ENCODE results near the gene SLC2A9. TPM values are rescaled to one million over a fixed set of nuclear protein-coding genes. Genes with fewer than 3 reads are reported as not detected.

Gene SLC2A9
- polyA plus RNA-seq (2013) = 0.82 and 1.1 TPM in 2 replicates

DNA sequence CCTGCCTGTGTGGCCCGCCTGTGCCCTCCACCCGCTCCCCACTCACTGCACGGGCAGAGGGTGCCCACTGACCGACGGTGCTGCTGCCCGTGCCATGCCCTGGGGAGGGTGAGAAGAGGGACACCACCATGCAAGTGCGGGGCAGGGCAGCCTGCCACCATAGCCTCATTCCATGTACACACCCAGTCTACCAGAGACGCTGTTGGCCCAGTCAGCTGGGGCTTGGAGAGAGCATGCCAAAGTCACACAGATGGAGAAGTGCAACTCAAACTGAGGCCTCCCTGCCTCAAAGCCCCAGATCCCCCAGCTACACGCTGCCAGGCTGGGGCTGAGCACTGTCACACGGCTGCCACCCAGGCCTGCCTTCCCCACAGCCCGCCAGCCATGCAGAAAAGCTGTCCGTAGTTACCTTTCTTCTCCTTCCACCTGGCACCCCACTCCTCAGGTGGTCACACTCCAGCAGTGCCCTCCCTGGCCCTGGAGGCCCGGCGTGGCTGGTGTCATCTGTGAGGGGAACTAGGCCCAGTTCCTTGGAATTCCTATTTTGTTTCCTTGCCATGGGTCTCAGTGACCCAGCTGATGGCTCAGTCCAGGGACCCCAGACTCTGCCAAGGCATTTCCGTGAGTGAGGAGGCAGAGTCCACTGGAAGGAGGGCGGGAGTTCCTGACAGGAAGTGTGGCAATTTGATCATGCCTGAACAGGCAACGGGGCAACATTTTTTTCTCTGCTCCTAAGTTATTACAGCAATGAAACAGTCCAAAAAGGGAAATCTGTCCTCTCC, at the start of gene SLC2A9:
SLC2A9 (minus strand) TSS at position 627 of the 782 bp plus-strand sequence; CDS start at position 559, 68 bp downstream.
- Histone ChIP-seq H3K79me1 (ENCODE audit: low read length) (peaks cover 8% of the 10 kb centered on the region), H3K79me2 (ENCODE audit: control insufficient read depth, insufficient read depth, low read length, poor library complexity) (peaks cover 3% of the 10 kb centered on the region)

DNA sequence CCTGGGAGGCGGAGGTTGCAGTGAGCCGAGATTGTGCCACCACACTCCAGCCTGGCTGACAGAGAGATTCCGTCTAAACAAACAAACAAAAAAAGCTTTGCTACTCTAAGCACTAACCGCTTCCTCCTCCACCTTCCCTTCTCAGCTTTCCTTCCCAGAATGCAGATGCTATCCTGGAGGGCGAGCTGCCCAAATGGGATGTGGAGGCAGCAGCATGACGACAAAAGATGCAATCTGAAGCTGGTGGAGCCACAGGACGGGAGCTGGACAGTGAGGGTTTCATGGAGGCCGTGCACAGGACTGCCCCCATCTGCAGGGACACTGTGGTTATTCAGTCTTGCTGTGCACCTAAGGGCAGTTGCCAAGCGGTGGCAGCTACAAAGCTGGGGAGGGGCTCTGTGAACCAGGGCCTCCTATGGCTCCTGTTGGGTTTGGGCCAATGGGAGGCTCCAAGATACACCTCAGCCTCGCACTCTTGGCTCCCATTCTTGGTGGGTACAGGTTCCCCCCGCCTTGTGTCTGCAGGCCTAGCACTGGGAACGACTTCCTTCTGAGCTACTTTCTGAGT, 47.9 kb upstream of the SLC2A9 start:
- Histone ChIP-seq H3K27ac (ENCODE audit: low read depth, low read length) (no peak overlapping the region), H4K8ac (ENCODE audit: low read depth, low read length) (no peak overlapping the region), H3K79me1 (ENCODE audit: low read length) (no peaks in the 10 kb centered on the region), H4K12ac (ENCODE audit: low read depth, low read length) (no peak overlapping the region), H3K4me2 (ENCODE audit: low read length) (no peak overlapping the region), H3K36me3 (ENCODE audit: control insufficient read depth in 1 of 2, insufficient read depth in 2 of 2, low read length in 2 of 2) (peaks cover 25 to 26% of the 10 kb centered on the region in 2 experiments), H2BK12ac (ENCODE audit: low read length) (no peak overlapping the region), H3K9ac (ENCODE audit: low read length) (no peak overlapping the region), H3K18ac (ENCODE audit: low read length) (no peak overlapping the region), H3K4me1 (ENCODE audit: control insufficient read depth in 1 of 2, insufficient read depth in 2 of 2, low read length in 2 of 2) (no peaks in the 10 kb centered on the region), H3K27me3 (ENCODE audit: insufficient read depth, low read length) (no peaks in the 10 kb centered on the region), H4K91ac (ENCODE audit: low read depth, low read length) (no peak overlapping the region), H3K4ac (ENCODE audit: low read depth, low read length) (no peak overlapping the region), H3K79me2 (ENCODE audit: control insufficient read depth, insufficient read depth, low read length, poor library complexity) (no peaks in the 10 kb centered on the region), H2BK5ac (ENCODE audit: low read depth, low read length, poor library complexity) (no peak overlapping the region), H2AK5ac (ENCODE audit: low read length) (no peak overlapping the region), H2AFZ (ENCODE audit: insufficient read depth, low read length, poor library complexity) (no peak overlapping the region), H3K23ac (ENCODE audit: low read length) (no peak overlapping the region), H2BK120ac (ENCODE audit: insufficient read depth, low read length, poor library complexity) (no peak overlapping the region), H3K4me3 (ENCODE audit: low read depth, low read length) (no peak overlapping the region), H3K14ac (ENCODE audit: low read length) (no peak overlapping the region), H3K9me3 (ENCODE audit: insufficient read depth, low read depth, low read length) (no peaks in the 10 kb centered on the region)
- DNase-seq = no peak
- no CpG with 5 or more reads among the region's 12 CpGs for WGBS (ENCODE audit: extremely low coverage, insufficient coverage, insufficient read length)

More for the DNA sequence above, at the start of gene SLC2A9:
- peaks cover 3% of the 10 kb centered on the region for H3K9me3 ChIP-seq (ENCODE audit: insufficient read depth, low read depth, low read length)
- no peak within 1 kb of the TSS for H3K14ac ChIP-seq (ENCODE audit: low read length)
- no peak within 1 kb of the TSS for H2BK120ac ChIP-seq (ENCODE audit: insufficient read depth, low read length, poor library complexity)
- peak within 1 kb of the TSS; percentile 52 for H2AK5ac ChIP-seq (ENCODE audit: low read length)
- DNase-seq = peak; percentile 26 to 77
- peaks cover 13 to 22% of the 10 kb centered on the region in 2 experiments for H3K4me1 ChIP-seq (ENCODE audit: control insufficient read depth in 1 of 2, insufficient read depth in 2 of 2, low read length in 2 of 2)
- no peak within 1 kb of the TSS for H3K27ac ChIP-seq (ENCODE audit: low read depth, low read length)
- no peak within 1 kb of the TSS for H3K4me3 ChIP-seq (ENCODE audit: low read depth, low read length)
- H3K9ac ChIP-seq (ENCODE audit: low read length) = no peak within 1 kb of the TSS
- peak within 1 kb of the TSS; percentile 37 for H2BK12ac ChIP-seq (ENCODE audit: low read length)
- no peak within 1 kb of the TSS for H2AFZ ChIP-seq (ENCODE audit: insufficient read depth, low read length, poor library complexity)
- H3K36me3 ChIP-seq (ENCODE audit: control insufficient read depth in 1 of 2, insufficient read depth in 2 of 2, low read length in 2 of 2) = no peaks in the 10 kb centered on the region
- no peak within 1 kb of the TSS for H3K4me2 ChIP-seq (ENCODE audit: low read length)
- H3K23ac ChIP-seq (ENCODE audit: low read length) = no peak within 1 kb of the TSS
- no peak within 1 kb of the TSS for H3K18ac ChIP-seq (ENCODE audit: low read length)
- no peak within 1 kb of the TSS for H4K12ac ChIP-seq (ENCODE audit: low read depth, low read length)
- H3K4ac ChIP-seq (ENCODE audit: low read depth, low read length) = no peak within 1 kb of the TSS
- H4K91ac ChIP-seq (ENCODE audit: low read depth, low read length) = peak within 1 kb of the TSS; percentile 37
- no CpG with 5 or more reads among the region's 17 CpGs for WGBS (ENCODE audit: extremely low coverage, insufficient coverage, insufficient read length)
- no peak within 1 kb of the TSS for H2BK5ac ChIP-seq (ENCODE audit: low read depth, low read length, poor library complexity)
- H3K27me3 ChIP-seq (ENCODE audit: insufficient read depth, low read length) = no peaks in the 10 kb centered on the region
- no peak within 1 kb of the TSS for H4K8ac ChIP-seq (ENCODE audit: low read depth, low read length)

DNA sequence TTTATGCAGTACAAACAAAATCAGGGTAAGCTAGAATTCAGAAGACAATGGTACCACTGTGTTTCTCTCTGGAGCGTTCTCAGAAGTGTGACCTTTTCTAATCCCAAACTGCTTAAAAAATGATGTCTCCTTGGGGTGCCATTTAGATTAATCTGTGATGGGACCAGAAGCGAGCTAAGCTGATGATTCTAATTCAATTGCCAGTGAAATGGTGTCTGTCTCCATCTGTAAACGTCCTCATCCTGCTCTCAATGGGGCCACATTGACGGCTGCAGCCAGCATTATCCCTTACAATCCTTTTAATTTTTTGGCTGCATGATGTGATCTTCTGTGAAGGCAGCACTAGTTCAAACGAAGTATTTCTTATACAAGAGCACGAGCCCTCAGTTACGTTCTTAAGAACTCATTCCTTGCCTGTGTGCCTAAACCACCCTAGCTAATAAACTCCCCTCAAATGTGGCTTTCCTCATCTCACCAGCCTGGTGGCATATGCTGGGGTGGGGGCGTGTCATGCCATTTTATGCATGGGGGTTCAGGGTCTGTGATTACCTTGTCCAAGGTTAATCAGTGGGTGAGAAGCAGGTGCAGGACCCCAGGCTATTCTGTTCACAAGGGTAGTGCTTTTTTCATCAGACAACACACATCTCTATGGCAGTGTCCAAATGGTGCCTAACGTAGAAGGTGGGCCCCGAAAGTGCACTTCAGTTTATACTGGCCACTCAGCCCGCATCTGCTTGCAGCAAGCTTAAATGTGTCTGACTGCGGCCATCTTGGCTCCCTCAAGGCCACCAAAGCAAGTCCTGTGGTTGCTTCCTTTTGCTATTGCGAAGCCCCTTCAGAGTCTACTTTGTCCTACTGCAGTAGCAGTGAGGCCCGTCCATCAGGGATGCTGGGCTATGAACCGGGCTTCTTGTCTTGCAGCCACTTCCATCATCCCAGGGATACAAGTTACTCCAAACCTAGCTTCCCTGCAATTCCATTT, 45.7 kb upstream of the SLC2A9 start:
- Histone ChIP-seq H3K18ac (ENCODE audit: low read length) (no peak overlapping the region), H4K91ac (ENCODE audit: low read depth, low read length) (no peak overlapping the region), H3K27me3 (ENCODE audit: insufficient read depth, low read length) (no peaks in the 10 kb centered on the region), H3K9ac (ENCODE audit: low read length) (no peak overlapping the region), H2BK120ac (ENCODE audit: insufficient read depth, low read length, poor library complexity) (no peak overlapping the region), H4K8ac (ENCODE audit: low read depth, low read length) (no peak overlapping the region), H3K27ac (ENCODE audit: low read depth, low read length) (no peak overlapping the region), H3K4me2 (ENCODE audit: low read length) (no peak overlapping the region), H3K79me2 (ENCODE audit: control insufficient read depth, insufficient read depth, low read length, poor library complexity) (no peaks in the 10 kb centered on the region), H2AK5ac (ENCODE audit: low read length) (no peak overlapping the region), H3K4me3 (ENCODE audit: low read depth, low read length) (no peak overlapping the region), H3K36me3 (ENCODE audit: control insufficient read depth in 1 of 2, insufficient read depth in 2 of 2, low read length in 2 of 2) (peaks cover 14 to 18% of the 10 kb centered on the region in 2 experiments), H3K14ac (ENCODE audit: low read length) (no peak overlapping the region), H3K79me1 (ENCODE audit: low read length) (no peaks in the 10 kb centered on the region), H4K12ac (ENCODE audit: low read depth, low read length) (no peak overlapping the region), H2BK12ac (ENCODE audit: low read length) (no peak overlapping the region), H3K23ac (ENCODE audit: low read length) (no peak overlapping the region), H3K4ac (ENCODE audit: low read depth, low read length) (no peak overlapping the region), H2AFZ (ENCODE audit: insufficient read depth, low read length, poor library complexity) (no peak overlapping the region), H3K4me1 (ENCODE audit: control insufficient read depth in 1 of 2, insufficient read depth in 2 of 2, low read length in 2 of 2) (no peaks in the 10 kb centered on the region), H2BK5ac (ENCODE audit: low read depth, low read length, poor library complexity) (no peak overlapping the region), H3K9me3 (ENCODE audit: insufficient read depth, low read depth, low read length) (no peaks in the 10 kb centered on the region)
- no CpG with 5 or more reads among the region's 15 CpGs for WGBS (ENCODE audit: extremely low coverage, insufficient coverage, insufficient read length)
- DNase-seq = no peak

DNA sequence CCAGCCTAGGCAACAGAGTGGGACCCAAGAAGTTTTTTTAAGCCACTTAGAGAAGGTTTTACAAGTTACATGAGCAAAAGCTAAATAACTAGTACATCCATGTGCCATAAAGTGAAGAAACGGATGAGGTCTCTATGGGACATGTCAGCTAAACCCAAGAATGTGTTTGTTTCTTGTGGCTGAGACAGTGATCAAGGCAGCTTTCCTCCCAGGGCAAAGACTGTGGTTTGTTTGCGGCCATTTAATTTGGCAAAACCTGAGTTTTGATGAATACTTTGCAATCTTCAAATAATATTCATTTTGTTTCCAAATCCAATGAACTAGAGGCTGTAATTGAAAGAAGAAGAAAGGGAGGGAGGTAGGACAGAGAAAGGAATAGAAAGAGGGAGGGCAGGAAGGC, 44.9 kb upstream of the SLC2A9 start:
- Histone ChIP-seq H4K8ac (ENCODE audit: low read depth, low read length) (no peak overlapping the region), H2AFZ (ENCODE audit: insufficient read depth, low read length, poor library complexity) (no peak overlapping the region), H2BK120ac (ENCODE audit: insufficient read depth, low read length, poor library complexity) (no peak overlapping the region), H3K4me1 (ENCODE audit: control insufficient read depth in 1 of 2, insufficient read depth in 2 of 2, low read length in 2 of 2) (no peaks in the 10 kb centered on the region), H2BK5ac (ENCODE audit: low read depth, low read length, poor library complexity) (no peak overlapping the region), H3K27ac (ENCODE audit: low read depth, low read length) (no peak overlapping the region), H3K14ac (ENCODE audit: low read length) (no peak overlapping the region), H3K18ac (ENCODE audit: low read length) (no peak overlapping the region), H3K4ac (ENCODE audit: low read depth, low read length) (no peak overlapping the region), H2BK12ac (ENCODE audit: low read length) (no peak overlapping the region), H4K91ac (ENCODE audit: low read depth, low read length) (no peak overlapping the region), H3K36me3 (ENCODE audit: control insufficient read depth in 1 of 2, insufficient read depth in 2 of 2, low read length in 2 of 2) (peaks cover 13 to 17% of the 10 kb centered on the region in 2 experiments), H3K4me2 (ENCODE audit: low read length) (no peak overlapping the region), H3K27me3 (ENCODE audit: insufficient read depth, low read length) (no peaks in the 10 kb centered on the region), H3K79me1 (ENCODE audit: low read length) (no peaks in the 10 kb centered on the region), H3K79me2 (ENCODE audit: control insufficient read depth, insufficient read depth, low read length, poor library complexity) (no peaks in the 10 kb centered on the region), H2AK5ac (ENCODE audit: low read length) (no peak overlapping the region), H3K4me3 (ENCODE audit: low read depth, low read length) (no peak overlapping the region), H4K12ac (ENCODE audit: low read depth, low read length) (no peak overlapping the region), H3K9me3 (ENCODE audit: insufficient read depth, low read depth, low read length) (no peaks in the 10 kb centered on the region), H3K9ac (ENCODE audit: low read length) (no peak overlapping the region), H3K23ac (ENCODE audit: low read length) (no peak overlapping the region)
- no peak for DNase-seq
- no CpG with 5 or more reads among the region's 2 CpGs for WGBS (ENCODE audit: extremely low coverage, insufficient coverage, insufficient read length)
